H1 (cell line): ENCODE measurements around the gene PANX1. TPM values are rescaled to one million over a fixed set of nuclear protein-coding genes. Genes with fewer than 3 reads are reported as not detected.

Experiments used
- CTCF ChIA-PET: fragments of 300-600 bp; sonication (Branson Sonifier 250); formaldehyde crosslinking; loops from one replicate; lab custom pipeline; 2021; ENCODE audit not compliant: partially characterized antibody; lab: Charles Lee
- POLR2A ChIA-PET: fragments of 300-600 bp; sonication (Branson Sonifier 250); formaldehyde crosslinking; loops from one replicate; lab custom pipeline; 2021; ENCODE audit warnings: inconsistent platforms; ENCODE audit not compliant: partially characterized antibody; lab: Charles Lee
- DNase-seq, 2 experiments: peaks; one replicate each; pipeline versions ENCODE4 v3.0.0 to v3.0.0-alpha.2; 2010 to 2022; ENCODE audit warnings: low spot score in 2 of 2, low read depth in 1 of 2, mixed read lengths in 1 of 2
- FAIRE-seq: peaks from 2 replicates; lab custom pipeline; 2011; peaks lifted over from hg19 to GRCh38; lab: Jason Lieb, UNC
- H2AFZ ChIP-seq: 2 replicates; pipeline ENCODE4 v1.8.1; 2012; ENCODE audit warnings: low read length, inconsistent platforms
- H2AK5ac ChIP-seq: 2 replicates; pipeline ENCODE4 v1.6.1; 2013; ENCODE audit warnings: low read depth, low read length
- H2BK120ac ChIP-seq: replicated peaks from 2 replicates; pipeline ENCODE3; 2013; ENCODE audit warnings: low read depth, low read length, inconsistent platforms
- H2BK12ac ChIP-seq: 2 replicates; pipeline ENCODE4 v1.6.1; 2013; ENCODE audit warnings: low read depth, low read length
- H2BK15ac ChIP-seq: 2 replicates; pipeline ENCODE4 v1.6.1; 2013; ENCODE audit warnings: low read length
- H2BK20ac ChIP-seq: 2 replicates; pipeline ENCODE4 v1.6.1; 2013; ENCODE audit warnings: low read length
- H2BK5ac ChIP-seq: 2 replicates; pipeline ENCODE4 v1.6.1; 2013; ENCODE audit warnings: low read depth, low read length
- H3K14ac ChIP-seq: 2 replicates; pipeline ENCODE4 v1.6.1; 2013; ENCODE audit warnings: inconsistent platforms; ENCODE audit not compliant: insufficient read length
- H3K18ac ChIP-seq: 2 replicates; pipeline ENCODE4 v1.6.1; 2013; ENCODE audit warnings: low read length; ENCODE audit errors: extremely low read depth
- H3K23ac ChIP-seq: 2 replicates; pipeline ENCODE4 v1.6.1; 2013; ENCODE audit warnings: inconsistent platforms; ENCODE audit not compliant: insufficient read length
- H3K23me2 ChIP-seq: 2 replicates; pipeline ENCODE4 v1.6.1; 2013; ENCODE audit warnings: low read depth, low read length
- H3K27ac ChIP-seq: 2 replicates; pipeline ENCODE4 v1.6.1; 2011; ENCODE audit warnings: low read depth, low read length, inconsistent platforms
- H3K27me3 ChIP-seq, 4 experiments: replicated peaks in 1 of 4; 1 replicate in 1 of 4; 2 replicates in 3 of 4; pipeline versions ENCODE4 v1.6.1 to v1.8.1; 2011 to 2013; ENCODE audit warnings: low read length in 3 of 4, mild to moderate bottlenecking in 3 of 4, inconsistent platforms in 2 of 4, mixed read lengths in 2 of 4, moderate library complexity in 1 of 4; ENCODE audit not compliant: control insufficient read depth in 3 of 4, insufficient read depth in 3 of 4; ENCODE audit errors: extremely low read depth in 1 of 4
- H3K36me3 ChIP-seq, 4 experiments: 2 replicates each; pipeline versions ENCODE4 v1.6.1 to v1.8.1; 2011 to 2013; ENCODE audit warnings: mild to moderate bottlenecking in 4 of 4, low read length in 3 of 4, moderate library complexity in 2 of 4, control low read depth in 1 of 4, inconsistent platforms in 1 of 4; ENCODE audit not compliant: insufficient read depth in 4 of 4, control insufficient read depth in 2 of 4
- H3K4ac ChIP-seq: replicated peaks from 2 replicates; pipeline ENCODE3; 2013; ENCODE audit warnings: low read length, low read depth, mixed read lengths, inconsistent platforms; ENCODE audit not compliant: insufficient read length
- H3K4me1 ChIP-seq, 4 experiments: replicated peaks in 1 of 4; 1 replicate in 1 of 4; 2 replicates in 3 of 4; pipeline versions ENCODE4 v1.6.1 to v1.8.1; 2011 to 2013; ENCODE audit warnings: low read length in 3 of 4, inconsistent platforms in 2 of 4, mixed read lengths in 1 of 4; ENCODE audit not compliant: insufficient read depth in 4 of 4, control insufficient read depth in 3 of 4
- H3K4me2 ChIP-seq, 2 experiments: 2 replicates each; pipeline versions ENCODE4 v1.6.1 to v1.8.1; 2011 to 2013; ENCODE audit warnings: low read depth in 2 of 2, low read length in 2 of 2, control low read depth in 1 of 2, inconsistent platforms in 1 of 2, mild to moderate bottlenecking in 1 of 2; ENCODE audit not compliant: insufficient read depth in 1 of 2
- H3K4me3 ChIP-seq, 4 experiments: fragments of 200-600, 300-600 bp in 1 of 4; sonication (generic), shearing (Covaris generic), sonication (Bioruptor Twin) in 1 of 4; 2 replicates each; pipeline versions ENCODE4 v1.5.1 to v1.8.1; 2011 to 2016; ENCODE audit warnings: low read length in 4 of 4, low read depth in 3 of 4, control low read depth in 2 of 4, inconsistent platforms in 2 of 4, mild to moderate bottlenecking in 2 of 4, mixed read lengths in 1 of 4, moderate library complexity in 1 of 4; ENCODE audit not compliant: insufficient read depth in 2 of 4; ENCODE audit errors: extremely low read depth in 1 of 4
- H3K56ac ChIP-seq: replicated peaks from 2 replicates; pipeline ENCODE3; 2013; ENCODE audit warnings: low read depth, mild to moderate bottlenecking, mixed read lengths, low read length, inconsistent platforms; ENCODE audit not compliant: insufficient read length
- H3K79me1 ChIP-seq: 2 replicates; pipeline ENCODE4 v1.6.1; 2013; ENCODE audit warnings: low read depth, low read length, control low read depth
- H3K79me2 ChIP-seq, 2 experiments: 2 replicates each; pipeline versions ENCODE4 v1.6.1 to v1.8.1; 2012 to 2013; ENCODE audit warnings: low read length in 2 of 2, mild to moderate bottlenecking in 2 of 2, inconsistent platforms in 1 of 2; ENCODE audit not compliant: insufficient read depth in 2 of 2, control insufficient read depth in 1 of 2
- H3K9ac ChIP-seq, 4 experiments: replicated peaks in 1 of 4; 1 replicate in 1 of 4; 2 replicates in 3 of 4; pipeline versions ENCODE4 v1.6.1 to v1.8.1; 2011 to 2013; ENCODE audit warnings: low read depth in 3 of 4, low read length in 3 of 4, control low read depth in 2 of 4, mild to moderate bottlenecking in 2 of 4, moderate library complexity in 2 of 4, inconsistent platforms in 1 of 4; ENCODE audit errors: extremely low read depth in 1 of 4
- H3K9me3 ChIP-seq, 2 experiments: 2 replicates each; pipeline versions ENCODE4 v1.6.1 to v1.8.1; 2012 to 2013; ENCODE audit warnings: mild to moderate bottlenecking in 2 of 2, moderate library complexity in 2 of 2, control low read depth in 1 of 2, inconsistent platforms in 1 of 2, low read depth in 1 of 2, low read length in 1 of 2, mixed read lengths in 1 of 2; ENCODE audit not compliant: insufficient read depth in 2 of 2
- H4K20me1 ChIP-seq, 2 experiments: replicated peaks in 1 of 2; 2 replicates each; pipeline versions ENCODE3 to v1.8.1; 2011 to 2013; ENCODE audit warnings: inconsistent platforms in 2 of 2, low read length in 2 of 2, mild to moderate bottlenecking in 1 of 2; ENCODE audit not compliant: insufficient read depth in 2 of 2, control insufficient read depth in 1 of 2
- H4K5ac ChIP-seq: 2 replicates; pipeline ENCODE4 v1.6.1; 2013; ENCODE audit warnings: low read length, low read depth, mixed read lengths, inconsistent platforms; ENCODE audit not compliant: insufficient read length
- H4K8ac ChIP-seq: 2 replicates; pipeline ENCODE4 v1.8.0; 2013; ENCODE audit warnings: mild to moderate bottlenecking, moderate library complexity, low read length, inconsistent platforms; ENCODE audit not compliant: insufficient read depth; ENCODE audit errors: extremely low read depth
- H4K91ac ChIP-seq: replicated peaks from 2 replicates; pipeline ENCODE3; 2013; ENCODE audit warnings: low read length, mixed read lengths, inconsistent platforms; ENCODE audit not compliant: insufficient read length
- ASH2L ChIP-seq: fragments of 200-600, 300-600 bp; sonication (generic); IDR thresholded peaks from one replicate; pipeline ENCODE4 v1.7.1; 2017; ENCODE audit warnings: low read length
- CBX8 ChIP-seq: fragments of 300-800, 300-1000 bp; sonication (generic); IDR thresholded peaks from 2 replicates; pipeline ENCODE4 v1.7.1; 2016; ENCODE audit warnings: low read depth, low read length, borderline replicate concordance
- CTCF ChIP-seq, 3 experiments: IDR thresholded peaks; 1 replicate in 2 of 3; 2 replicates in 1 of 3; pipeline versions ENCODE4 v1.5.1 to v1.6.1; 2011; ENCODE audit warnings: low read length in 3 of 3, mild to moderate bottlenecking in 3 of 3, inconsistent platforms in 2 of 3, low read depth in 1 of 3, moderate library complexity in 1 of 3; ENCODE audit not compliant: insufficient read depth in 1 of 3; ENCODE audit errors: control extremely low read depth in 1 of 3
- EZH2 ChIP-seq: fragments of 200-600 bp; sonication (generic); IDR thresholded peaks from 2 replicates; pipeline ENCODE4 v1.7.1; 2012; ENCODE audit warnings: low read depth, mild to moderate bottlenecking, moderate library complexity, low read length, inconsistent platforms; ENCODE audit not compliant: severe bottlenecking
- GABPA ChIP-seq: IDR thresholded peaks from 2 replicates; pipeline ENCODE4 v1.6.1; 2011; ENCODE audit warnings: mild to moderate bottlenecking, low read length, moderate library complexity, borderline replicate concordance; ENCODE audit not compliant: insufficient read depth
- KDM1A ChIP-seq: fragments of 200-600, 300-600 bp; sonication (generic); IDR thresholded peaks from 2 replicates; pipeline ENCODE4 v1.7.1; 2016; ENCODE audit warnings: mild to moderate bottlenecking, low read length, borderline replicate concordance
- MAFK ChIP-seq: IDR thresholded peaks from 2 replicates; pipeline ENCODE4 v1.6.1; 2012; ENCODE audit warnings: low read depth, mild to moderate bottlenecking, improper control_type of control experiment, low read length
- POLR2A ChIP-seq, 2 experiments: IDR thresholded peaks; 1 replicate in 1 of 2; 2 replicates in 1 of 2; pipeline ENCODE4 v1.6.1; 2011; ENCODE audit warnings: low read depth in 2 of 2, low read length in 2 of 2, mild to moderate bottlenecking in 2 of 2; ENCODE audit errors: control extremely low read depth in 1 of 2
- SAP30 ChIP-seq: fragments of 300-600 bp; sonication (generic); IDR thresholded peaks from 2 replicates; pipeline ENCODE4 v1.7.1; 2012; ENCODE audit warnings: low read length, moderate library complexity, mild to moderate bottlenecking, inconsistent platforms; ENCODE audit not compliant: insufficient read depth, insufficient replicate concordance
- SP1 ChIP-seq: IDR thresholded peaks from 2 replicates; pipeline ENCODE4 v1.6.1; 2011; ENCODE audit warnings: low read depth, low read length
- WGBS, 2 experiments: shearing (Covaris generic) in 1 of 2; methylation state at CpG; one replicate each; pipeline versions ENCODE4 v1.1.6 to v1.1.7; 2013 to 2015; ENCODE audit warnings: low lambda C conversion rate in 2 of 2, mixed read lengths in 2 of 2, inconsistent platforms in 1 of 2, low coverage in 1 of 2, missing lambda C conversion rate in 1 of 2; ENCODE audit not compliant: insufficient replicate concordance in 2 of 2, insufficient coverage in 1 of 2, insufficient read length in 1 of 2; ENCODE audit errors: extremely low coverage in 1 of 2, missing lambda C conversion rate in 1 of 2; 5-methylcytosine and 5-hydroxymethylcytosine counted together
- polyA plus RNA-seq, 7 experiments: library from polyadenylated mRNA; depleted of rRNA in 3 of 7; stranded (reverse) in 5 of 7; unstranded in 2 of 7; fragments of >200 nt in 5 of 7; fragments of 200-250 nt in 2 of 7; gene quantifications; 1 replicate in 5 of 7; 2 replicates in 1 of 7; 4 replicates in 1 of 7; pipeline versions ENCODE4 v1.2.1 to v1.2.3, GENCODE V29; 2011 to 2013; ENCODE audit warnings: missing spikeins in 2 of 7, mixed read lengths in 2 of 7
- total RNA-seq: library from RNA; stranded (reverse); fragmentation: NEBNext Ultra II Directional; extraction: Animal tissue kit (Norgen Biotek cat#: 25700); gene quantifications from 2 replicates; pipeline ENCODE4 v1.2.1, GENCODE V29; 2021
- TF ChIP-seq, protein P1 (sequence below): IDR thresholded peaks from 2 replicates; pipeline ENCODE4 v1.6.1; 2012; ENCODE audit warnings: inconsistent platforms

The PANX1 gene
- total and polyA plus RNA-seq, 2 of the 8 experiments (the other 6 are each of a cell fraction or from before 2014, with no cell fraction given): 15.9 to 35.2 TPM

DNA sequence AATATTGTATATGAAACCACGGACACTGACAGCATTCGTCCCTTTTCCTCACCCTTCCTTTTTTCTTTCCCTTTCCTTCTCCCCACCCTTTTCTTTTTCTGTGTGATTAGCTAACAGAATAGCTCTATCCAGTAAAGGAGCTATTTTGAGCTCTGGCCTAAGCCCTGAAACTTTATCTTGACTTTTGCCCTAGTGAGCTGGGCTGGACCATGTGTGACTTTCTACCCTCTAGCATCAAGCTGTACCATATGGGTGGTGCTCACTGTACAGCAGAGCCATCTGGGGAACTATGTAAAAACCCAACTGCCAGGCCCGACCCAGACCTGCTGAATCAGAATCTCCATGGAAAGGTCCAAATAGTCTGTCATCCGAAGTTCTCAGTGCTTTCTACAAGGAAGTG, 21.9 kb upstream of the PANX1 start:
- no peak overlapping the region for H4K5ac ChIP-seq
- H3K14ac ChIP-seq: no peak overlapping the region
- no peaks in the 10 kb centered on the region for H4K20me1 ChIP-seq
- H2AK5ac ChIP-seq: no peak overlapping the region
- no peak overlapping the region for H3K4me3 ChIP-seq
- H2BK5ac ChIP-seq: no peak overlapping the region
- H3K4me2 ChIP-seq: no peak overlapping the region
- 0 out of 8 replicates have a peak, but pooled peaks cover 0 to 2% (median 0%) of the 10 kb centered on the region in 4 experiments for H3K36me3 ChIP-seq
- no peaks in the 10 kb centered on the region for H3K79me1 ChIP-seq
- CTCF ChIA-PET: interaction anchor here (0.6 to 2.4 kb wide), 8 partner anchors 13 to 297 kb away, joined by 3 to 6 read pairs (median 3); no protein-coding TSS in a partner anchor
- POLR2A ChIA-PET: no interaction called here
- no peak overlapping the region for H3K23ac ChIP-seq
- 99% methylated on average over 4 of the region's 4 CpGs; no CpG with 5 or more reads in 1 of the 2 experiments for WGBS, 2 experiments
- no peak overlapping the region for H2AFZ ChIP-seq
- H4K91ac ChIP-seq: no peak overlapping the region
- H3K9ac ChIP-seq: no peak overlapping the region
- no peak for FAIRE-seq
- TF ChIP-seq EZH2: no peak
- no peak for TF ChIP-seq GABPA
- TF ChIP-seq, protein P1, sequence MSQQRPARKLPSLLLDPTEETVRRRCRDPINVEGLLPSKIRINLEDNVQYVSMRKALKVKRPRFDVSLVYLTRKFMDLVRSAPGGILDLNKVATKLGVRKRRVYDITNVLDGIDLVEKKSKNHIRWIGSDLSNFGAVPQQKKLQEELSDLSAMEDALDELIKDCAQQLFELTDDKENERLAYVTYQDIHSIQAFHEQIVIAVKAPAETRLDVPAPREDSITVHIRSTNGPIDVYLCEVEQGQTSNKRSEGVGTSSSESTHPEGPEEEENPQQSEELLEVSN: no peak
- no peak for TF ChIP-seq ASH2L
- no peak for TF ChIP-seq MAFK
- no peak for TF ChIP-seq SAP30
- TF ChIP-seq CBX8: no peak
- no peak for TF ChIP-seq CTCF (IDR thresholded peaks at IDR 0.05; ENCODE audit: control extremely low read depth in 1 of 3, insufficient read depth in 1 of 3, low read depth in 1 of 3, low read length in 3 of 3)
- no peak for TF ChIP-seq KDM1A
- no peak for TF ChIP-seq POLR2A (IDR thresholded peaks at IDR 0.05; ENCODE audit: control extremely low read depth in 1 of 2, low read depth in 2 of 2, low read length in 2 of 2)
- no peak for TF ChIP-seq SP1
- H2BK20ac ChIP-seq: no peak overlapping the region
- no peak for DNase-seq
- H3K79me2 ChIP-seq: no peaks in the 10 kb centered on the region
- H4K8ac ChIP-seq: no peak overlapping the region
- H3K9me3 ChIP-seq: no peaks in the 10 kb centered on the region; a peak in 1 of 4 replicates
- H3K56ac ChIP-seq: no peak overlapping the region
- H2BK120ac ChIP-seq: peak overlapping the region; percentile 10
- H3K18ac ChIP-seq: no peak overlapping the region
- H3K4ac ChIP-seq: no peak overlapping the region
- no peaks in the 10 kb centered on the region for H3K23me2 ChIP-seq
- H3K27me3 ChIP-seq: no peaks in the 10 kb centered on the region
- H3K27ac ChIP-seq: no peak overlapping the region
- no peak overlapping the region for H2BK12ac ChIP-seq
- no peak overlapping the region for H2BK15ac ChIP-seq
- peaks cover 0 to 3% (median 0%) of the 10 kb centered on the region in 4 experiments; a peak in 2 of 7 replicates for H3K4me1 ChIP-seq
